Stimulated activated CD4-positive, alpha-beta T cell treated with anti-CD3 and anti-CD28 coated beads, TNF-alpha, amount 100 ng/mL, for 24 hours (primary cell): ENCODE measurements around the gene TECPR2.
A peak's percentile ranks its signal among the peaks of the same experiment; 100 is the strongest.
"Not testable (repeated sequence)": the region's sequence is repeated elsewhere in the genome, so short reads cannot be mapped to it uniquely, and the experiment has no call there.

Experiments
- DNase-seq, 3 experiments: peaks; one replicate each; pipeline ENCODE4 v3.0.0-alpha.2; 2020; ENCODE audit warnings: low read depth in 3 of 3

The TECPR2 gene

DNA sequence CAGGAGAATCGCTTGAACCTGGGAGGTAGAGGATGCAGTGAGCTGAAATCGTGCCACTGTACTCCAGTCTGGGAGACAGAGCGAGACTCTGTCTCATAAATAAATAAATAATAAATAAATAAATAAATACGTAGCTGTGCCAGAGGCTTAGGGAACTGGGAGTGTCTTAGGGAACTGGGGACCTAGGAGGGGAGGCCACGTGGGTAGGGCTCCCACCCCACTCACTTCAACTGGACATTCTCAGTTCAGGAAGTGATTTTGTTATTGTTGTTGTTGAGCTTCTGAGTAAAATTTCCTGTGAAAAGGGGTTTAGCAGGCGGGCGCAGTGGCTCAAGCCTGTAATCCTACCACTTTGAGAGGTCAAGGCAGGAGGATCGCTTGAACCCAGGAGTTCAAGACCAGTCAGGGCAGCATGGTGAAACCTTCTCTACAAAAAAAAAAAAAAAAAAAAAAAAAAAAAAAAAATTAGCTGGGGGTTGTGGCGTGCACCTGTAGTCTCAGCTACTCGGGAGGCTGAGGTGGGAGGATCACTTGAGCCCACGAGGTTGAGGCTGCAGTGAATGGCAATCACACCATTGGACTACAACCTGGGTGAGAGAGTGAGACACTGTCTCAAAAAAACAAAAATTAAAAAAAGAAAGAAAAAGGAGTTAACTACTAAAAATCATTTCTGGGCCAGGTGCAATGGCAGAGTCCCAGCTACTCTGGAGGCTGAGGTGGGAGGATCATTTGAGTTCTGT lies 165.9 kb downstream of the TECPR2 start:
- DNase-seq = no peak

DNA sequence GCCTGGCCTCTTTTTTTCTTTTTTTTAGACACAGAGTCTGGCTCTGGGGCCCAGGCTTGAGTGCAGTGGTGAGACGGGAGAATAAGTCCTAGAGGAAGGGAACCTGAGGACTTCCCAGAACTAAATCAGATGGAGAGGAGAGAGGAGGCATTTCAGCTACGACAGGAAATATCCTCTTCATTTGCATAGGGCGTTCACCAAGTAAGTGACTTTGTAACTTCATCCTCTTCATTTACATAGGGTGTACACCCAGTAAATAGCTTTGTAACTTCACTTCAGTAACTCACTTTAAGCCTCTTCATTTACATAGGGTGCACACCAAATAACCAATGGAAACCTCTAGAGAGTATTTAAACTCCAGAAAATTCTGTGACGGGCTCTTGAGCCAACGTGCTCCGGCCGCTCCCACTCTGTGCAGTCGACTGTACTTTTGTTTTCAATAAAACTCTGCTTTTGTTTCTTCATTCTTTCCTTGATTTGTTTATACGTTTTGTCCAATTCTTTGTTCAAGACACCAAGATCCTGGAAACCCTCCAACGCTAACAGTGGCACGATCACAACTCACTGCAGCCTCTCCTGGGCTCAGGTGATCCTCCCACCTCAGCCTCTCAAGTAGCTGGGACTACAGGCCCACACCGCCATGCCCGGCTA lies 168.2 kb downstream of the TECPR2 start:
- DNase-seq = no peak

DNA sequence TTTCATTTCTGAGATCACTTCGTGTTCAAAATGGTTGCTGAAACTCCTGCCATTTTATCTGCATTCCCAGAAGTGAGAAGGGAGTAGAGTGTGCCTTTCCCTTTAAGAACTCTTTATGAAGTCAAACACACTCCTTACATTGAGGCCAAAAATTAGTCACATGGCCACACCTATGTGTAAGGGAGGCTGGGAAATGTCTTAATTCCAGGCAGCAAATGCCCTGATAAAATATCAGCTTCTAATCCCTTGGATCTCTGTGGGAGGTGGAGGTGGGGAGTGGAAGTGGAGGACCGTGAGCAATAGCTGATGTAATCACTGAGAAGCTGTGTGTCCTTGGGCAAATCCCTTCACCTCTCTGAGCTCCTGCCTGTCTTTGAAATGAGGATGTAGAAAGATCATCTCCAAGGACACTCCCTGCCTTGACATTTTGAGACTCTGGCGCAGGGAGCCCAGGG lies 169.5 kb downstream of the TECPR2 start:
- no peak for DNase-seq

DNA sequence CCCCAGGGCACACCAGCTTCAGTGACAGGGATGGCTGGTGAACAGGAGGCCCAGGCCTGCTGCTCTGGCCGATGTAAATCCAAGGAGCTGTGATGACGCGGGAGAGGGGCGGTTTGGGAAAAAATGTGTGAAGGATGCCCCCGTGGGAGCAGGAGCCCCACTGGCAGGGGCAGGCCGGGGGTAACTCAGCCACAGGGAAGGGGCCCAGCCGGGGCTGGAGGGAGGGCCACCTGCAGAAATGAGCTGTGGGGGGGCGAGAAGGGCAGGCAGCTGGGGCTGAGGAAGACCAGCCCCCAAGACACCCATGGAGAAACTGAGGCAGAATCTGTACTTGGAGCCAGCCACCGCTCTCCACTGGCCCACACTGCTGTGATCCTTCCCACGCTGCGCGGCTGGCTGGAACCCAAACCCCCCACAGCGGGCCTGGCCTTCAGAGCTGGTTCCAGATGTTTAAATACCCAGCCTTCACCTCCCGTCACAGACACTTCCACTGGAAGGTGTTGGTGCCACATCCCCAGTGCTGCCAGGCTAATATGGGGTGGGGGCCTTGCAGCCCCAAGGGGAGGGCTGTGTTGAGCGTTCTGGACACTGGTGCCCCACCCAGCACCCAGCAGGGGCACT lies 175.3 kb downstream of the TECPR2 start:
- no peak for DNase-seq

DNA sequence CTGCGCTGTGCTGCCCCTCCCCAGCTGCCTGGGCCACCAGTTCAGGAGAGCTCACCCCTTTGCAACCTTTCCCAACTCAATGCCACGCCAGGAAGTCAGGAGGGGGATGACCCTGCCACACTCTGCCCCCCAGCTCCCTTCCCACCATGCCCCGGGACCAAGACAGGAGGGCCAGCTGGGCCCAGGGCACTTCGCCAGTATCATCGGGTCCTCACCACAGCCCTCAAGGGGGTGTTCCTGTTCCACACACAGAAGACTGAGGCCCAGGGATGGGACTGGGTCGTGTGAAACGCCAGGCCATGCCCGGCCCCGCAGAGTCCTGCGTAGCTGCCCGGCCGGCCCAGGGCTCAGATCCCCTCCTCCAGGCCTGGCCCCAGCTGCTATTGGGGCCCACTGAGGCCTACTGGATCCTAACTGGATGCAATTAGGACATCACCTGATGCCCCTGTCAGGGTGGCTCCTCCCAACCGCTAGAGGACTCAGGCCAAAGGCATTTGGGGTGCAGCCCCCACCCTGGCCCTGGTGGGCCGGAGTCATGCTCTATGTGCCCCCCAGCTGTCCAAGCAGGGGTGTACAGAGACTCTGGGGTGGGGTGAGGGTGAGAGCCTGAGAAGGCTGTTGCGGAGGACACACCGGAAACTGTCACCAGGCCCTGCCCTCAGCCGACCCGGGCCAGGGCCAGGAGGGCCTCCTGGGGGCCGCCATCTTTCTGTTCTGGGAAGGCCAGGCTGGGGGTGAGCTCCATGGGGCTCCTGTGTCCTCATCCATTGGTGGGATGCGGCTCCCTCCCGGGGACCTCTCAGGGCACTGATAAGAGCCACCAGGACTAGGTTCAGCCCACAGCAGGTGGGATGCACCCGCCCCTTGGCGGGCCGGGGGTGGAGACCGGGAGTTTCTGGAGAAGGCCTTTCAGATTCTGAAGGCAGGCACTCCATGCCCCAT lies 176.1 kb downstream of the TECPR2 start:
- no peak for DNase-seq

DNA sequence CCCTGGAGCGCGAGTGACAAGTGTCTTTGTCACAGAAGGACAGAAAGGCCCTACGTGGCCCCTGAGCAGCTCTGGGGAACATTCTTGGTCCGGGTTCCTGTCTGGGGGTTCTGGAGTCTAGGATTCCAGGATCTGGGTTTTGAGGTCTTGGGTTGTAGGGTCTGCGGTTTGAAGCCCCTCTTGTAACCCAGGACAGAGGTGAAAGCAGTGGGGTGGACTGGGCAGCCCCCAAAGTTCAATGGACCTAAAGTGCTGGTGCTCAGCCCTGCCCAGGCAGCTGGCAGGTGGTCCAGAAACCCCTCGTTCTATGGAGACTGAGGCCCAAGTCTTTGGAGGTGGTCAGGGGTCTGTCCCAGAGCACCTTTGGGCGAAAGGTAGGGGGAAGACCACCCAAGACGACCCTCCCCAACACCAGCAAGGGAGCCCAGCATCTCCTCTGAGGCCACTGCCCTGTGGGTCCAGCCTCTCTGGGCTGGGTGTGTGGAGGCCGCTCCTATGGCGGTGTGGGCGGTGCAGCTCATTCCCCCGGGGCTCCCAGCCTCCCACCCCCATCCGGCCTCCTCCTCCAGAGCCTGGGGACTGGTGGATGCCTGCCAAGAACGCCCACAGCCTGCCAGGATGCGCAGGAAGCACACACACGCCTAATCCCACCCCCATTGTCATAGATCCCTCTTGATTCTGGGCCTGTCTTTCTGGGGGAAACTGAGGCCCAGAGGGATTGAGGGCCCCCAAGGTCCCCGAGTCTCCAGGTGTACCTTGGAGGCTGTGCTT lies 177.0 kb downstream of the TECPR2 start:
- DNase-seq = no peak

DNA sequence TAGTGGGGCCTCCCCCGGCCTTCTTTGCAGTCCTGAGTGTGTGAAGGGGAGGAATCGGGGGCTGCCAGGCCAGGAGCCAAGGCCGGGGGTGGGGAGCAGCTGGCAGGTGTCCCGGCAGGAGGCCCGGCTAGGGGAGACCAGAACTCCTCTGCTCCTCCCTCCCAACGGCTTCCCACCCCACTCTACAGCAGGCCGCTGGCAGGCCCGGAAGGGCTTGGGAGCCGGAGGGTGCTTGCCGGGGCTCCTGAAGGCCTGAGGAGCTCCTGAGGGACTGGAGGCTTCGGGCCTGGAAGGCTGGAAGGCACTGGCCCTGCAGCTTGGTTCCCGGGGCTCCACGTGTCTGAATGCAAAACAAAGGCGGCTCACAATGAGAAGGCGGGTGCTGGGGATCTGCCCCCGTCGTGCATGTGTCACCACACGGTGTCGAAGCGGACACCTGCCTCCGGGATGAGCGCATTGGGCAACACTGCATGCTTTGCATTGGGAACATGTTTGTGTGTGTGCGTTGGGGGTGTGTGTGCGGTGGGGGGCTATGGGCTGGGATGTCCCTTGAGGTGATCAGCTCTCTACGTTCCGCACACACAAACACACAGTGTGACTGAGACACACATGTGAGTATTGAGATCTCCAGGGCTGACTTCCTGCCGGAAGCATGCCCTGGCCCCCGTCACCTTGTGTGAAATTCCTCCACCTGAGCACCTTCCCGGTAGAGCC lies 177.7 kb downstream of the TECPR2 start:
- DNase-seq = no peak

DNA sequence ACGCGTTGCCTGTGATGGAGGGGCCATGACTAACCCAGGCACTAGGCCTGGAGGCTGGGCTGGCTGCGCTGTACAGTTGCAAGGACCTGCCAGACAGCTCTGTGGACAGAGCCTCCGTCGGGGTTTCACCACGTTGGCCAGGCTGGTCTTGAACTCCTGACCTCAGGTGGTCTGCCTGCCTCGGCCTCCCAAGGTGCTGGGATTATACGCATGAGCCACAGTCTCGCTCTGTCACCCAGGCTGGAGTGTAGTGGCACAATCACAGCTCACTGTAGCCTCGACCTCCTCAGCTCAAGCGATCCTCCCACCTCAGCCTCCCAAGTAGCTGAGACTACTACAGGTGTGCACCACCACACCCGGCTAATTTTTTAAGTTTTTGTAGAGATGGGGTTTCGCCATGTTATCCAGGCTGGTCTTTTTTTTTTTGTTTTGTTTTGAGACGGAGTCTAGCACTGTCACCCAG lies 178.3 kb downstream of the TECPR2 start:
- DNase-seq = not testable (repeated sequence)

DNA sequence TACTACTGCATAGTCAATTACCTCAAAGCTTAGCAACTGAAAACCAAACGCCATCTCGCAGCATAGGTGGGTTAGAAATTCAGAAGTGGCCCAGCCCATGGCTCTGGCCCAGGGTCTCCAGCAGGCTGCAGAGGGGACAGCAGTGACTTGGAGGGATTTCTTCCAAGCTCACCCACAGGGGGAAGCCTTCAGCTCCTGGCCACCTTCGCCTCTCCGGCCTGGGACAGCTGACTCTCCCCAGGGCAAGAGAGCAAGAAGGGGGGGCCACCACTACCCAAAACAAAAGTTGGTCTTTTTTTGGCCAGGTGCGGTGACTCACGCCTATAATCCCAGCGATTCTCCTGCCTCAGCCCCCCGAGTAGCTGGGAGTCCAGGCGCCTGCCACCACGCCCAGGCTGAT lies 179.0 kb downstream of the TECPR2 start:
- DNase-seq = no peak

DNA sequence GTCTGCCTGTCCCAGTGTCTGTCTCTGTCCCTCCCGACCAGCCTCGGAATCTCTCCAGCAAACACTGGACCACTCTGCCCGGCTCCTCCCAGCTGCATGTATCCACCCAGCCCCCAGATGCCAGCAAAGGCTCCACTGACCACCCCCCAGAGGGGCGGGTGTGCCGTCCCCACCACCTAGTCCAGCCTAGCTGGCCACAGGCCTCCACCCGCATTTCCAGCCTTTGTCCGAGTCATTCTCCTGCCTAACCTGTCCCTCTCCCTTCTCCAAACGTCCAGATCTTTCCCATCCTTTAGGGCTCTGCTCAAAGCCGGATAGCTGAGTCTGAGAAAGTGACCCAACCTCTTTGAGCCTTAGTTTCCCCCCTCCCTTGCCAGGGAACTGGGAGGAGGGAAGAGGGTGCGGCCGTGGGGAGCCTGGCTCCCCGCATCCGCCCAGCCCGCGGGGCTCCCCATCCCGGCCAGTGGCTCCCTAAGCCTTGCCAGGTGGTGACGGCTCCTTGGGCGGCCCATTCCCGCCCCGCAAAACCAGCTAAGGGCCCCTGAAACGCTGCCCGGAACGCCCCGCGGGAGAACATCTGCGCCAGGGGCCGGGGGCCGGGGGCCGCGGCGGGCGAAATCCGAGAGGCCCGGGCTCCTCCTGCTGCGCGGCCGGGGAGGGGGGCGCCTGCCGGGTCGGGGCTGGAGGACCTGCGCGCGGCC lies 181.5 kb downstream of the TECPR2 start:
- no peak for DNase-seq

DNA sequence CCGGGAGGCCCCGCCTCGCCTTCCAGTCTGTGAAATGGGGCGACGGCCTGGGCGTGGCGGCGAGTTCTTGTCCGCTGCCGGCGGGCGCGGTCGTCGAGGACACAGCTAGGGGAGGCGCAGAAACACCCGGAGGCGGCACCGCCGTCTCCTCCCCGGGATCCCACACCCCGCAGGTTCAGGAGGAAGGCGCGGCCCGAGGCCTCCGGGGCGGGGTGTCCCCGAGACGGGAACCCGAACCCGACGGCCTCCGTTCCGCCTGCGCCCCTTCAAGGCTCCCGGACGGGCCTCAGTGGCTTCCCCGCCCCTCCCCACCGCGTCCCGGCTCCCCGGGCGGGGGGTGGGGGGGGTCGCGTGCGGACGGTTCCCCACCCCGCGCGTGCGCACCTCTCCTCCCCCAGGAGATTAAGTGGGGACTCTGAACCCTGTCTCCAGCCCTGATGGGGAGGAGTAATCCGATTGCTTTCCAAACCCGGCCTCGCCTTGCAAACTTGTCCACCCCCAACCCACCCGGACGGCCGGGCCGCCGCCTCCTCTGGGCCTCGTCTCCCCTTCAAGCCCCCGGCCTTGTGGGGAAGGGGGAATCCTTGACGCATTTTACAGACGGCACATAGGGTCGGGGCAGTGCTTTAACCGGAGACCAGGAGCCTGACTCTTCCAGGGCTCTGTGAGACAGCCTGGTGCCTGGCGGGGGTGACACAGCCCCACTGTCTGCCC lies 182.2 kb downstream of the TECPR2 start:
- peak in 1 of 3 experiments; percentile 18 for DNase-seq

DNA sequence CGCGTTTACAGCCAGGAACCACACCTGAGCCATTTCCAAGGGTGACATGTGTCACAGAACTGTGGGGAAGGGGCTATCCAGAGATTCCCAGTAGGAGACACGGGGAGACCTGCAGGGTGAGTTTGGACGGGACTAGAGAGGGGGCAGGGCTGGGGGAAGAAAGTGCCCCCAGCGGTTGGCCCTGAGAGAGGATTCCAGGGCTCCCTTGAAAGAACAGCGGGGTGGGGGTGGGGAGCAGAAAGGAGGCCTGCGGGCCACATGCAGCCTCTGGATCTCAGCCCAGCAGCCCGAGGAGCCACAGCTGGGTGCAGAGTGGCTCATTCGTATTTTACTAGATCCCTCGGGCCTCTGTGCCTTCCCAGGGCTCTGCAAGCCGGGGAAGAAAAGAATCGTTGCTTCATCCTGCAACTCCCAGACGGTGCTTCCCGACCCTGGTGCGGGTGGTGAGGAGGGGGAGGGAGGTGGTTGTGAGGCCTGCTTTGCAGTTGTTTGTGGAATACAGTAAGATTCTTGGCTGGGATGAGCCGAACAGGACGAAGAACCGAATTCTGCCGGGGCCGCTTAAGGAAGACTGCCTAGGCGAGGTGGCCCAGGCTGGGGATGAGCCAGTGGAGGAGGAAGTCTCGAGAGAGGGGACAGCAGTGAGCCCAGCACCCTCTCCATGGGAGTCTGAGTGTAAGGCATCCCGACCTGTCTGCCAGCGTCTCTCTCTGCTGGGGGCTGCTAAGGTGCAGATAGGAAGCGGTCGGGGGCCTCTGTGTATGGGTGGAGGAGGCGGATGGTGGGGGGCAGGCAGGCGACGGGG lies 182.9 kb downstream of the TECPR2 start:
- DNase-seq = no peak

DNA sequence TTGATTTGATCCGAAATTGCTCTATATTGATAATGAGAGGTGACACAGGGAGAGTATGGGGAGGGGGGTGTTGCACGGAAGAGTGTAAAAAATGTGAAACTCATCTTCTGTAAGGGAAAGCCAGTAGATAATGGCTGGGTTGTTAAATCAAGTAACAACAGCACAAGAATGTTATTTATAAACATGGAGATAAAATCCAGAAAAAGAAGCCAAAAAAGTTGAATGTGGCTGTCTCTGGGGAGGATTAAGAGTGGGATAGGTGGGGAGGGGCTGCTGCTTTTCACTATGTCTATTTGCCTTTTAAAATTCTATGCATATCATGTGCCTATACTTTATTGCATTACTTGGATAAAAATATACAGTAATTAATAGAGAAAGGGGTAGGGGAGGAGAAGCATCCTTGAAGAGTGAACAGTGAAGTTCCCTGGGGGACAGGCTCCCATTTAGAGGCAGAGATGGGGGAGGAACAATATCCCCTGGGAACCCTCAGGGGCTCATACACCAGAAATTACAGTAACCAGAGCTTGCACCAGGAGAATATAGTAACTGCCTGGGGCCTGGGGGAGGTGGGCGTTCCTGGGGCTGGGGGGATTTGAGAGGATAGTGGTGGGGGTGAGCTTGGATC lies 186.0 kb downstream of the TECPR2 start:
- DNase-seq = no peak

DNA sequence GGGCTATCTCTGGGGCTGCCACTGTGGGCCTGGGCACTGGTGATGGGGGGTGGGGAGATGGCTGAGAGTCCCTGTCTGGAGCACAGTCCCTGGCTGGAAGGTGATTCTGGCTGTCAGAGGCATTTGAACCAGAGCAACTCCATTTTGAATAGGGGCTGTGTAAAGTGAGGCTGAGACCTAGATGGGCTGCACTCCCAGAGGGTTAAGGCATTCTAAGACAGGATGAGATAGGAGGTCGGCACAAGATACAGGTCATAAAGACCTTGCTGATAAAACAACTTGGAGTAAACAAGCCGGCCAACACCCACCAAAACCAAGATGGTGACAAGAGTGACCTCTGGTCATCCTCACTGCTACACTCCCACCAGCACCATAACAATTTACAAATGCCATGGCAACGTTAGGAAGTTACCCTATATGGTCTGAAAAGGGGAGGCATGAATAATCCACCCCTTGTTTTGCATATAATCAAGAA lies 188.2 kb downstream of the TECPR2 start:
- DNase-seq = not testable (repeated sequence)
